ENCODE results near the gene PUS3.
"Not testable (repeated sequence)": the region's sequence is repeated elsewhere in the genome, so short reads cannot be mapped to it uniquely, and the experiment has no call there.

PUS3 gene

GRCh38 chr11:125865354-125865753 is 37.7 kb downstream of the PUS3 start:
- not testable (repeated sequence) for DNase-seq

- not testable (repeated sequence) for DNase-seq
These were observed 40.2 kb downstream of the PUS3 start for GRCh38 chr11:125862786-125863185.

GRCh38 chr11:125857670-125858069 is 45.3 kb downstream of the PUS3 start:
- DNase-seq, result not testable (repeated sequence)

- DNase-seq, result no peak
These were observed 56.8 kb downstream of the PUS3 start for GRCh38 chr11:125846188-125846587.

Measured in NCI-H345 (cell line).